ENCODE results near the gene R3HDM4.
"Not testable (repeated sequence)": the region's sequence is repeated elsewhere in the genome, so short reads cannot be mapped to it uniquely, and the experiment has no call there.

The R3HDM4 gene

GRCh38 chr19:871446-872265, 41.4 kb downstream of the R3HDM4 start:
- DNase-seq = no peak

GRCh38 chr19:870963-871401, 42.0 kb downstream of the R3HDM4 start:
- no peak for DNase-seq

GRCh38 chr19:870314-870713, 42.7 kb downstream of the R3HDM4 start:
- no peak for DNase-seq

GRCh38 chr19:869245-870177, 43.5 kb downstream of the R3HDM4 start:
- no peak for DNase-seq

- no peak for DNase-seq
These were observed 44.4 kb downstream of the R3HDM4 start for GRCh38 chr19:868458-869244.

- no peak for DNase-seq
These were observed 45.1 kb downstream of the R3HDM4 start for GRCh38 chr19:867855-868457.

- DNase-seq = no peak
These were observed 45.7 kb downstream of the R3HDM4 start for GRCh38 chr19:867301-867793.

GRCh38 chr19:866769-867300, 46.2 kb downstream of the R3HDM4 start:
- DNase-seq = no peak

GRCh38 chr19:863315-863620, 49.8 kb downstream of the R3HDM4 start:
- DNase-seq = no peak

- no peak for DNase-seq
These were observed 50.3 kb downstream of the R3HDM4 start for GRCh38 chr19:862581-863314.

- no peak for DNase-seq
These were observed 51.1 kb downstream of the R3HDM4 start for GRCh38 chr19:861756-862580.

GRCh38 chr19:861141-861755, 51.8 kb downstream of the R3HDM4 start:
- DNase-seq = no peak

- no peak for DNase-seq
These were observed 53.9 kb downstream of the R3HDM4 start, which contains the start of gene CFD for GRCh38 chr19:858868-859843. Gene CFD (plus strand): TSS chr19:859664. CDS start chr19:859690, 26 bp downstream.

- DNase-seq = no peak
These were observed 54.7 kb downstream of the R3HDM4 start for GRCh38 chr19:858284-858683.

GRCh38 chr19:855566-856120, 57.4 kb downstream of the R3HDM4 start:
- DNase-seq = no peak

- DNase-seq = no peak
These were observed 57.9 kb downstream of the R3HDM4 start for GRCh38 chr19:855142-855541.

GRCh38 chr19:854549-854948, 58.5 kb downstream of the R3HDM4 start:
- no peak for DNase-seq

- not testable (repeated sequence) for DNase-seq
These were observed 59.3 kb downstream of the R3HDM4 start for GRCh38 chr19:853614-854220.
